Right lobe of liver (tissue), 4 donors: ENCODE data around the gene TNS1.

Source experiments
- CTCF ChIP-seq, 4 donors: fragments of 200-600 bp in 3 of 4; fragments of 450-650 bp in 1 of 4; IDR thresholded peaks; one replicate each; pipeline versions ENCODE4 v1.5.1 to v1.8.0; 2016 to 2022; ENCODE audit warnings: antibody characterized with exemption in 4 of 4, mild to moderate bottlenecking in 2 of 4
- POLR2A ChIP-seq: fragments of 450-650 bp; IDR thresholded peaks from one replicate; pipeline ENCODE4 v1.6.1; 2017; ENCODE audit warnings: antibody characterized with exemption, mild to moderate bottlenecking
- donor health status: DM: no; HTN: no; CAD: no.
- donor health status: DM: no; HTN: no; CAD: no.
- donor health status: DM: no; HTN: yes; CAD: no.

GRCh38 chr2:217918308-217919024 is 84.3 kb downstream of the TNS1 start:
- TF ChIP-seq CTCF (IDR thresholded peaks at IDR 0.05) = peak in 3 of 4 donors; percentile 7 to 19 (median 12)
- TF ChIP-seq POLR2A = no peak
